ENCODE data around the gene DEXI.

The DEXI gene

DNA sequence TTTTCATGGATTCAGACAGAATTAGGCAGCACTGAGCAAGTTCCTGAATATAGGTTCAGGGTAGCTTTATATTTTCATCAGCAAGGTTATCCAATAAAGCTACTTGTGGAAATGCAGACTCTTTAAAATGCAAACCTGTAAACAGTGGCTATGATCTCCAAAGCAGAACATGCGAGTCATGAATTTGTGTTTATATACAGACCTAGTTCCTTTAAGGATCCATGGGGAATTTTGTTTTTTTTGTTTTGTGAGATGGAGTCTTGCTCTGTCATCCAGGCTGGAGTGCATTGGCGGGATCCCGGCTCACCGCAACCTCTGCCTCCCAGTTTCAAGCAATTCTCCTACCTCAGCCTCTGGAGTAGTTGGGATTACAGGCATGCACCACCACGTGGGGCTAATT, 16.9 kb upstream of the DEXI start:
- no peak overlapping the region for H3K27ac ChIP-seq (ENCODE audit: insufficient read depth, low read length, poor library complexity, severe bottlenecking)
- no peak overlapping the region for H3K4me3 ChIP-seq (ENCODE audit: insufficient read depth, low read depth, low read length, poor library complexity, severe bottlenecking)
- no peak for DNase-seq
- peaks cover 4% of the 10 kb centered on the region for H3K4me1 ChIP-seq (ENCODE audit: control insufficient read depth, insufficient read depth, low read length, poor library complexity, severe bottlenecking)
- peaks cover 12% of the 10 kb centered on the region for H3K36me3 ChIP-seq (ENCODE audit: control insufficient read depth, insufficient read depth, low read length)
- H3K27me3 ChIP-seq (replicated peaks; ENCODE audit: control insufficient read depth, insufficient read depth, low read length, poor library complexity, severe bottlenecking) = no peaks in the 10 kb centered on the region
- no peaks in the 10 kb centered on the region for H3K9me3 ChIP-seq (ENCODE audit: control insufficient read depth, low read length)

DNA sequence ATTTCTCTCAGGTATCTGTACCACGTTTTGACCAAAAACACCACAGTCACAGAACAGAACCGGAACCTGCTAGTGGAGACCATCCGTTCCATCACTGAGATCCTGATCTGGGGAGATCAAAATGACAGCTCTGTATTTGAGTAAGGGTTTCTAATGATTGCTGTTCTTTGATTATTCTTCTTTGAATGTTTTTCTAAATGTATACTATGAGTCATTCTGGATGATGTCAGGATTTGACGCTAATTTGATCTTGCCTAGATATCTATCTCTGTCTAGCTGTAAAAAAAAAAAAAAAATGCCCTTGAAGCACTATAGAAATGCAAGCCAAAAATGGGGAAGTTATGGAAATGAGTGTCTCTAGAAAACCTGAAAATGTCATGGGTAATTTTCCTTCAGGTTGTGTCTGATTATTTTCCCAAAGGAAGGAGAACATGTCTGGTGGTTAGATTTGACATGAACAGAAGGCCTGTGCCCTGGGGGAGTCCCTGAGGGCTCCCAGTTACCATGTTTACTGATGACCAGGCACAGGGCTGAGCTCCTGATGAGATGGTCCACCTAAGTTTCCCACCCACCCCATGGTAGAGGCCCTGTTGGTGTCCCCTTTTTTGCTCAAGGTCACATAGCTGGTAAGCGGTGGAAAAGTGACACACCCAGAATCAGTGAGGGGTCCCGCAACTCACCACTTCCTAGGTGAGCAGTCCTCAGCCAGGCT, 15.7 kb upstream of the DEXI start:
- DNase-seq = no peak
- H3K27ac ChIP-seq (ENCODE audit: insufficient read depth, low read length, poor library complexity, severe bottlenecking) = no peak overlapping the region
- H3K27me3 ChIP-seq (replicated peaks; ENCODE audit: control insufficient read depth, insufficient read depth, low read length, poor library complexity, severe bottlenecking) = no peaks in the 10 kb centered on the region
- H3K9me3 ChIP-seq (ENCODE audit: control insufficient read depth, low read length) = no peaks in the 10 kb centered on the region
- H3K4me1 ChIP-seq (ENCODE audit: control insufficient read depth, insufficient read depth, low read length, poor library complexity, severe bottlenecking) = no peaks in the 10 kb centered on the region
- peaks cover 5% of the 10 kb centered on the region for H3K36me3 ChIP-seq (ENCODE audit: control insufficient read depth, insufficient read depth, low read length)
- no peak overlapping the region for H3K4me3 ChIP-seq (ENCODE audit: insufficient read depth, low read depth, low read length, poor library complexity, severe bottlenecking)

DNA sequence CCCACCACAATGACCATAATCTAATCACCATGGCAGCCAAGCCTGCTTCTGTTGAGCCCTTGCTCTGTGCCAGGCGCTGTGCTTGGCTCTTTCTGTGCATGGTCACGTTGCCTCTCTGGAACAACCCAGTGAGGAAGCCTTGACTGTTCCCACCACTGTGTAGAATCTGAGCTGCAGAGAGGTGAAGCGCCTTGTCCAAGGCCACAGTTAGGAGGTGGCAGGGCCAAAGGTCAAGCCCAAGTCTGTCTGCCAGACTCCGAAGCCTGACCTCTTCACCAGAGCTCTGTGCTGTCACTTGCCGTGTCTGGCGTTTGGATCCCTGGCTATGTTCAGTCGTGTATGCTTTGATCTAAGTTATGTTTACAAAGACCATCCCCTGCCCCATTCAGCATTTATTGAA, 12.6 kb upstream of the DEXI start:
- Histone ChIP-seq H3K4me1 (ENCODE audit: control insufficient read depth, insufficient read depth, low read length, poor library complexity, severe bottlenecking) (no peaks in the 10 kb centered on the region), H3K27me3 (replicated peaks; ENCODE audit: control insufficient read depth, insufficient read depth, low read length, poor library complexity, severe bottlenecking) (no peaks in the 10 kb centered on the region), H3K27ac (ENCODE audit: insufficient read depth, low read length, poor library complexity, severe bottlenecking) (no peak overlapping the region), H3K9me3 (ENCODE audit: control insufficient read depth, low read length) (no peaks in the 10 kb centered on the region), H3K4me3 (ENCODE audit: insufficient read depth, low read depth, low read length, poor library complexity, severe bottlenecking) (no peak overlapping the region), H3K36me3 (ENCODE audit: control insufficient read depth, insufficient read depth, low read length) (no peaks in the 10 kb centered on the region)
- no peak for DNase-seq

DNA sequence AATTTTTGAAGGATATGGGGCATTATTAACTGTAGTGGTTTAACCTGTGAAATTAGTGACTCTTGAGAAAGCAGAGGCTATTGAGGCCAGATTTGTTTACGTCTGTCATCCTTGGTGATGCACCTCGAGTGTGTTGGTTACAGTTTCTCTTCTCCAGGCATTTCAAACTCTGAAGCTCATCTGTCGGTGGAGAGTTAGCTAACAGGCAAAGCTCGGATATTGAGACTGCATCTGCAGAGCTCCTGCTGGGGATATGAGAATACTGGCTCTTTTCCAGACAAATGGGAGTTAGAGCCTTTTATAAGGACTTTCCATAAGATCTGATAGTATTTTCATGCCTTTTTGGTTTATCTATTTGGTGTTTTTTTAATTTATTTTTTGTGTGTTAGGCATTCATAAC, 8.8 kb upstream of the DEXI start:
- Histone ChIP-seq H3K27me3 (replicated peaks; ENCODE audit: control insufficient read depth, insufficient read depth, low read length, poor library complexity, severe bottlenecking) (no peaks in the 10 kb centered on the region), H3K4me3 (ENCODE audit: insufficient read depth, low read depth, low read length, poor library complexity, severe bottlenecking) (no peak overlapping the region), H3K36me3 (ENCODE audit: control insufficient read depth, insufficient read depth, low read length) (no peaks in the 10 kb centered on the region), H3K27ac (ENCODE audit: insufficient read depth, low read length, poor library complexity, severe bottlenecking) (no peak overlapping the region), H3K4me1 (ENCODE audit: control insufficient read depth, insufficient read depth, low read length, poor library complexity, severe bottlenecking) (peaks cover 9% of the 10 kb centered on the region), H3K9me3 (ENCODE audit: control insufficient read depth, low read length) (no peaks in the 10 kb centered on the region)
- no peak for DNase-seq

- no peak overlapping the region for H3K27ac ChIP-seq (ENCODE audit: insufficient read depth, low read length, poor library complexity, severe bottlenecking)
- no peaks in the 10 kb centered on the region for H3K9me3 ChIP-seq (ENCODE audit: control insufficient read depth, low read length)
- peaks cover 12% of the 10 kb centered on the region for H3K4me1 ChIP-seq (ENCODE audit: control insufficient read depth, insufficient read depth, low read length, poor library complexity, severe bottlenecking)
- no peak for DNase-seq
- no peaks in the 10 kb centered on the region for H3K36me3 ChIP-seq (ENCODE audit: control insufficient read depth, insufficient read depth, low read length)
- H3K4me3 ChIP-seq (ENCODE audit: insufficient read depth, low read depth, low read length, poor library complexity, severe bottlenecking) = no peak overlapping the region
- no peaks in the 10 kb centered on the region for H3K27me3 ChIP-seq (replicated peaks; ENCODE audit: control insufficient read depth, insufficient read depth, low read length, poor library complexity, severe bottlenecking)
These were observed 8.1 kb upstream of the DEXI start for GRCh38 chr16:10950393-10950792.

GRCh38 chr16:10949424-10949970, 7.2 kb upstream of the DEXI start:
- Histone ChIP-seq H3K27ac (ENCODE audit: insufficient read depth, low read length, poor library complexity, severe bottlenecking) (peak overlapping the region; percentile 10), H3K36me3 (ENCODE audit: control insufficient read depth, insufficient read depth, low read length) (no peaks in the 10 kb centered on the region), H3K4me3 (ENCODE audit: insufficient read depth, low read depth, low read length, poor library complexity, severe bottlenecking) (no peak overlapping the region), H3K9me3 (ENCODE audit: control insufficient read depth, low read length) (no peaks in the 10 kb centered on the region), H3K4me1 (ENCODE audit: control insufficient read depth, insufficient read depth, low read length, poor library complexity, severe bottlenecking) (peaks cover 18% of the 10 kb centered on the region), H3K27me3 (replicated peaks; ENCODE audit: control insufficient read depth, insufficient read depth, low read length, poor library complexity, severe bottlenecking) (no peaks in the 10 kb centered on the region)
- no peak for DNase-seq

- no peaks in the 10 kb centered on the region for H3K9me3 ChIP-seq (ENCODE audit: control insufficient read depth, low read length)
- H3K27ac ChIP-seq (ENCODE audit: insufficient read depth, low read length, poor library complexity, severe bottlenecking) = no peak overlapping the region
- no peak for DNase-seq
- peaks cover 24% of the 10 kb centered on the region for H3K4me1 ChIP-seq (ENCODE audit: control insufficient read depth, insufficient read depth, low read length, poor library complexity, severe bottlenecking)
- no peak overlapping the region for H3K4me3 ChIP-seq (ENCODE audit: insufficient read depth, low read depth, low read length, poor library complexity, severe bottlenecking)
- no peaks in the 10 kb centered on the region for H3K36me3 ChIP-seq (ENCODE audit: control insufficient read depth, insufficient read depth, low read length)
- no peaks in the 10 kb centered on the region for H3K27me3 ChIP-seq (replicated peaks; ENCODE audit: control insufficient read depth, insufficient read depth, low read length, poor library complexity, severe bottlenecking)
These were observed 5.0 kb upstream of the DEXI start for GRCh38 chr16:10947211-10947787.

DNA sequence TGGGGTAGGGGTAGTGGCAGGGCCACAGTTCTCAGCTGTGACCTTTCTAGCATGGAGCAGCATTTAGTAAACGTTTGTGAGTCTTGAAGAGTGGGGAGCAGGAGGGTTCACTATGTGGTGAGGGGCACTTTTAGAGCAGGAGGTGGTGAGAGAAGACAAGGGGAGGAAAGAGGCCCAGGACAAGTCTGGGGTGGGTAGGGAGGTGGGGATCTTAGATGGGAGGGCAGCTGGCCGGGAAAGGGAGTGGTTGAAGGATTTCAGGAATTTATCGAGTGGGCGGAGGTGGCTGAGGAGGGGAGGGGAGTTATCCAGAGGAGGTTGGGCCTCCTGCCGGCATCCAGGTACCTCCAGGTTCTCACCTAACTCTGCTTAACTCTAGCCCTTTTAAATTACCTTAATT, 4.0 kb upstream of the DEXI start:
- no peak overlapping the region for H3K4me3 ChIP-seq (ENCODE audit: insufficient read depth, low read depth, low read length, poor library complexity, severe bottlenecking)

GRCh38 chr16:10945065-10945787, 3.0 kb upstream of the DEXI start:
- H3K4me3 ChIP-seq (ENCODE audit: insufficient read depth, low read depth, low read length, poor library complexity, severe bottlenecking) = peak overlapping the region; percentile 94
- peak overlapping the region; percentile 60 for H3K27ac ChIP-seq (ENCODE audit: insufficient read depth, low read length, poor library complexity, severe bottlenecking)
- H3K4me1 ChIP-seq (ENCODE audit: control insufficient read depth, insufficient read depth, low read length, poor library complexity, severe bottlenecking) = peaks cover 35% of the 10 kb centered on the region
- H3K36me3 ChIP-seq (ENCODE audit: control insufficient read depth, insufficient read depth, low read length) = no peaks in the 10 kb centered on the region
- H3K9me3 ChIP-seq (ENCODE audit: control insufficient read depth, low read length) = no peaks in the 10 kb centered on the region
- no peaks in the 10 kb centered on the region for H3K27me3 ChIP-seq (replicated peaks; ENCODE audit: control insufficient read depth, insufficient read depth, low read length, poor library complexity, severe bottlenecking)
- DNase-seq = no peak

More for the DNA sequence above, 4.0 kb upstream of the DEXI start:
- no peaks in the 10 kb centered on the region for H3K36me3 ChIP-seq (ENCODE audit: control insufficient read depth, insufficient read depth, low read length)
- H3K9me3 ChIP-seq (ENCODE audit: control insufficient read depth, low read length) = no peaks in the 10 kb centered on the region
- peaks cover 24% of the 10 kb centered on the region for H3K4me1 ChIP-seq (ENCODE audit: control insufficient read depth, insufficient read depth, low read length, poor library complexity, severe bottlenecking)
- no peak for DNase-seq
- H3K27me3 ChIP-seq (replicated peaks; ENCODE audit: control insufficient read depth, insufficient read depth, low read length, poor library complexity, severe bottlenecking) = no peaks in the 10 kb centered on the region
- no peak overlapping the region for H3K27ac ChIP-seq (ENCODE audit: insufficient read depth, low read length, poor library complexity, severe bottlenecking)
